NCI-H2107 (cell line): ENCODE results near the gene SRRM4.

Experiments
- DNase-seq: peaks from one replicate; lab custom pipeline; 2025; lab: John Stamatoyannopoulos, UW

SRRM4 gene

DNA sequence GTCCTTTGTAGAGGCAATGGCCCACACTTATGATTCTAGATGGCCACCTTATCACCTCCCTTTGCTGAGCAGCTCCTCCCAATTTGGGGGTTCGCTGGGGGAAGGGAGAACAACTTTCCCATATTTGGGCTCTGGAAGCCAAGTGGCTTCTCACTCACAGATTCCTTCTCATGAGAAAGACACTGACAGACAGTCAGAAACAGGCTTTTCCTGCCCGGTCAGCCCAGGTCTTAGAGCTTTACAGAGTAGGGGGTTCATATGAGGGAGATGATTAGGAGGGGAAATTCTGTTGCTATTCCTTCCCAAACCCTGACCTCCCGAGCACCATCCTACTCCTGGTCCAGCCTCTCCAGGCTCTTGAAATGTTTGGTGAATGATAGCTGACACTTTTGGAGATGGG, 137.3 kb downstream of the SRRM4 start:
- DNase-seq, result no peak

DNA sequence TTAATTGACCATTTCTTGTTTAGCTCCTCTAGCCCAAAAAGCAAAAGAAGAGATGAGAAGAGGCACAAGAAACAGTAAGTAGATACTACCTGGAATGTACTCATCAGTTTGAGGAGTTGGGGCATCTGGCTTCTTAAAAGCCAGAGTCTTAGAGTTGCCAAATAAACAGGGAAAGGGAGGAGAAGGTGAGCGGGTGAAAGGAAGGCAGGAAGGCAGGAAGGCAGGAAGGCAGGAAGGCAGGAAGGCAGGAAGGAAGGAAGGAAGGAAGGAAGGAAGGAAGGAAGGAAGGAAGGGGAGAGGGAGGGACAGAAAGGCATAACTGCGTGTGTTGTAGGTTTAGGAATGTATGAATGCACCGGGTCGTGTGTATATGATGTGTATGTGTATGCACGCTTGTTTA, 140.7 kb downstream of the SRRM4 start:
- DNase-seq, result no peak

DNA sequence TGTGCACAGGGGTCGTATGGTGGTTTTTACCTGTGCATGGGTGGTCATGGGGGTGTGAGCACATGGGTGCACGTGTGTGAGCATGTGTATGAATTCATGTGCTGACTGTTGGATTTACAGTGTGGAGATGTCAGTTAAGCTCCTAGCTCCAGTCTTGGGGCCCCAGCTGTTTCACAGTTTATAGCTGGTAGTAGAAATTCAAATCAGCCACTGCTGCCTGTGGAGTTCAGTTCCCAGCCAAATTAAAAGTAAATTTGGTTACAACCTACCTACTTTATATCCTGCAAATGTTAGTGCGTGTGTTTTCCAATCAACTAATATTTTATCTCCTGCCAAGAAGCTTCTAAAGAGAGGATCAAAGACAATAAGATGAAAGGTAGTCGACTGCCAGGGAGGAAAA, 141.4 kb downstream of the SRRM4 start:
- DNase-seq, result no peak

DNA sequence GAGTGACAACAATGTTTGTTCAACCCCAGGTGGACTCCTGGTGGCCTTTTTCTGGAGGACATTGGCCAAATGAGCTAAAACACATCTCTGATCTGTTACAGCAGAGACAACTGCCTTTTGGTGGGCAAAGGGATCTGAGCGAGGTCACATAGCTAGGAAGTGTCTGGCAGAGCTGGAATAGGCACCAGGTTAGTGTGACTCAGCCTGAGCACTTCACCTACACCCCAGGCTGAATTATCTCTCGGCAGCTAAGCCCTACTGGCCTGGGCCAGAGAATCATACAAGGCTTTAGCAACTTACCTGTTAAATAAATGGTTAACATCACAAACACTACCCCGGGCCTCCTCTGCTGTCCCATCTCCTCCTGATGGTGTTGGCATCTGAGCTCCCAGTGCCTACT, 147.2 kb downstream of the SRRM4 start:
- DNase-seq, result no peak

DNA sequence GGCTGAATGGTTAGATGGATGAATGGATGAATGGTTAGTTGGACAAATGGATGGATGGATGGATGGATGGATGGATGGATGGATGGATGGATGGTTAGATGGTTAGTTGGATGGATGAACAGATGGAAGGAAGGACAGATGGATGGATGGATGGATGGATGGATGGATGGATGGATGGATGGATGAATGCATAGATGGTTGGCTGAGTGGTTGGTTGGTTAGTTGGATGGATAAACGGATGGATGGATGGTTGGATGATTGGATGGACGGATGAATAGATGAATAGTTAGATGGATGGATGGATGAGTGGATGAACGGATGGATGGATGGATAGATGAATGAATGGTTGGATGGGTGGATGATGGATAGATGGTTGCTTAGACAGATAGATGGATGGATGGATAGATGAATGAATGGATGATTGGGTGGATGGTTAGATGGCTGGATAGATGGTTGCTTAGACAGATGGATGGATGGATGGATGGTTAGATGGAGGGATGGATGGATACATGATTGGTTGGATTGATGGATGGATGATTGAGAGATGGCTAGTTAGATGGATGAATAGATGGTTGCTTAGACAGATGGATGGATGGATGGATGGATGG, 148.6 kb downstream of the SRRM4 start:
- no peak for DNase-seq

DNA sequence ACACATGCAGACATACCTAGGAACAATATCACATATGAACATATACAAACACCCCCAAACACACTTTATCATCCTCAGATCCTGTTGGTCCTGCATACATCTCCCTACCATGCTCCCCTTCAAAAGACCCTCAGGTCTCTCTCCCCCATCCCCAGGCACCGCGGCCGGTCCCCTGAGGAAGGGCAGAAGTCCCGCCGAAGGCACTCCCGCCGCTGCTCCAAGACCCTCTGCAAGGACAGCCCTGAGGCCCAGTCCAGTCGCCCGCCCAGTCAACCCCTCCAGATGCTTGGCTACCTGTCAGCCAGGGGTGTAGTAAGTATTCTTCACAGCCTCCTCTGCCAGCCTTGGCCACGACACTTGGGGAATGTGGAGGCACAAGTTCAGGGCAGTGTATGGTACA, 149.2 kb downstream of the SRRM4 start:
- DNase-seq, result no peak

DNA sequence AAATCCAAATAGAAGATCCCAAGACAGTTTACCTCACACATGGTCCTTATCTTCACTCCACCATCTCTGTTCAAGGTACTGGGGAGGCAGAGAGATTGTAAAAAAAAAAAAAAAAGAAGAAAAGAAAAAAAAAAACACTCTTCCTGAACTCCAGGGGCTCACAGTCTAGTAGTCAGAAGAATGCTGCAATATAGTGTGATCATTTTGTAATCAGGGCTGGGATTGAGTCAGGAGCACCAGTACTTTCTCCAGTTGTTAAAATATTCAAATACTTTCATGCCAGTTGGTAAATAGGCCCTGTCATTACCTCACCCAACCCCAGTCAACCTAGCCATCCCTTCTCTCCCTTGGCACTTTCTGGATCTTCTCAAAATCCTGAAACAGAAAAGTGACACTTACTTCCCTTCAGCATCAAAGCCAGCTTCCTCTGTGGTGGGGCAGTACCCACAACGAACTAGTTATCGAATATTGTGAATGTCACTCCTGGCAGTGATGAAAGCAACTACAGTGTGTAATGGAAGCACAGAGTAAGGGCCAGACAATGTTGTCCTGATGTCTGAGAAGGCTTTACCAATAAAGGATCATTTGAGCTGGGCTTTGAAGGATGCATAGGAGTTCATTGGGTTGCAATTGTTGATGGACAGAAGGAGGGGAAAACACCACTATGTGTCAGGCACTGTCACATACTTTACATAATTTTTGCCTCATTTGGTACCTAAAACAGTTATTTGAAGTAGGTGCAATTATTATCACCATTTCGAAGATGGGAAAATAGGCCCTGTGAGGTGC, 153.1 kb downstream of the SRRM4 start:
- DNase-seq, result no peak

DNA sequence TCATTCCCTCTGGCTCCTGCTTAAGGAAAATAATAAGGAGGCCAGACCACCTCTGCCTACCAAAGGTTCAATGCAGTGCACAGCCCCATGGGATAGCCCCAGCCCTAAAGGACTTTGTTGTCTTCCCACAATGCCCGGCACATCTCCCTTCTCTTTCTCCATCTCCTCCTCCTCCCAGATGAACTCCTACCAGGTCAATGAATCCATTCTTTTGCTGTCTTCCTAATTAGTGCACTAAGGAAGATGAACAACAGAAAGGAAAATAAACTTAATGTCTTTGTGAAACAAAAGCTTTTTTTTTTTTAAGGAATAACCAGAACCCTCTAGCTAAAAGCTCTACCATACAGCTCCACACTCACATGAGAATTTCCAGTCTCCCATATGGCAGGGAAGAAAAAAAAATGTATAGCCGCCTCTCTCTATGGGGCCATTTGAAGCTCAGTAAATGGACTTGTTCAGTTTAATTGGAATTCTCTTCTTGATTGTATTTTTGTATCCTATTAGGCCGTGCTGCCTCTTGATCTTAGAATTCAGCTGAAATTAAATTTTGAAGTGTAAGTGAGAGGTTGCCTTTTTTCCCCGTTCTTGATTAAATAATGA, 155.6 kb downstream of the SRRM4 start:
- DNase-seq, result no peak

DNA sequence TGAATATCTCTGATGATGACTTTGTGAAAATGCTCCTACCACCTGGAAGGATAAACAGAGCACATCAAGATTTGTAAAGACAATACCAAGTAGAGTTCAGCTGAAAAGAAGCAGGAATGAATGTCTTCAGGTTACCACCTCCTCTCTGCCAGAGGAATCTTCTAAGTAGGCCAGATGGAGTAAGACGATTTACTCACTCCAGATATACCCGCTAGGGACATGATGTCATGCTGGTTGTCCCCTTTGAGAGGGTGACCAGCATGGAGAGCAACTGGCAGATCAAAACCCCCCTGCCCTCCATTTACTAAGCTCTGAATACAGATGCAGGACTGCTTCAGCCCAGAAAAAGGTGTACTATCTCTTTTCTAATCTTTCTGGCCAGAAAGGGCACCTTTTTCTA, 158.1 kb downstream of the SRRM4 start:
- DNase-seq, result no peak

DNA sequence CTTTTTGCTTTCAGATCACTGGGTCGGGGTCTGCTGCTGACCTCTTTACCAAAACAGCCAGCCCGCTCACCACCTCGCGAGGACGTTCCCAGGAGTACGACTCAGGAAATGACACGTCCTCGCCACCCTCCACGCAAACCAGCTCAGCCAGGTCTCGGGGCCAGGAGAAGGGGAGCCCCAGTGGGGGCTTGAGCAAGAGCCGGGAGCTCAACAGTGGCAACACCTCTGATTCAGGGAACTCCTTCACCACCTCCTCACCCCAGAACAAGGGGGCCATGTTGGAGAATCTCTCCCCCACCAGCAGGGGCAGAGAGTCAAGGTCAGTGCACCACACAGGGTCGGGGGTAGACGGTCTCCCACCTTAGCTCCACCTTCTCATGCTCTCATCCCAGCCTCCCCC, 164.0 kb downstream of the SRRM4 start:
- DNase-seq, result no peak

DNA sequence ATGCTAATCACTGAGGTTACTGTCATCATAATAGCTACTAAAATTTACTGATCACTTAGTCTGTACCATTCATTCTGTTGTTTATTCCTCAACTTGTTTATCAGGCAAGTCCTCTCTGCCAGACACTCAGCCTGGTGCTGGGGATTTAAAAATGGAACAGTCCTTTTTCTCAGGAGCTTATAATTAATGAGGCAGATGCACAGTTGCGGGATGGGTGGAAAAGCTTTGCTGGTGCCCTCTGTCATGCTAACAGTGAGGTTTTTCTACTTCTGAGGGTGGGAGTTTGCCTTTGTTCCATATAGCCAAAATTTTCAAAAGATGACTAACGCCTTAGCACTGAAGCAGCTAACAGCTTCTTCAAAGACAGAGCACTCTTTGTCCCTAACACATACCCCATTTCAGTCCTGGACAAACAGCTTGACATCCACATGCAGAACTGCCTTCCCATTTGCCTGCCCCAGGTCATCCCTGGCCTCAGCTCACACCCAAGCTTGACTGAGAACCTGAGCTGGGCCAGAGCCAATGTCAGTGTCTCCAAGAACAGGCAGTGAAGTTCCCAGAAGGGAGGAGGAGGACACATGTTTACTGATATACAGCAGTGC, 166.6 kb downstream of the SRRM4 start:
- DNase-seq, result no peak

DNA sequence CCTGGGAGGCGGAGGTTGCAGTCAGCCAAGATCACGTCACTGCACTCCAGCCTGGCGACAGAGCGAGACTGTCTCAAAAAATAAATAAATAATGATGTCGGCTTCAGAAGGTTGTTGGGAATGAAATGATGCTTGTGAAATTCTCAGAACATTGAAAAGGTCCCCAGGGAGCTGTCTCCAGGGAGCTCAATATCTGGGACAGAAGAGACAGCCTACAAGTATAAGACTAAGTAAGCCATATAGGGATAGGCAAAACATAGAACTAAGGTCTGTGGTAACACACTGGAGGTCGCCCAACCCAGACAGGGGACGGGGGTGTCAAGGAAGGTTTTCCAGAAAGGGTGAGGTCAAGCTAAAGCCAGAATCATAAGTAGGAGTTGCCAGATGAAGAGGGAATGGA, 167.9 kb downstream of the SRRM4 start:
- no peak for DNase-seq

DNA sequence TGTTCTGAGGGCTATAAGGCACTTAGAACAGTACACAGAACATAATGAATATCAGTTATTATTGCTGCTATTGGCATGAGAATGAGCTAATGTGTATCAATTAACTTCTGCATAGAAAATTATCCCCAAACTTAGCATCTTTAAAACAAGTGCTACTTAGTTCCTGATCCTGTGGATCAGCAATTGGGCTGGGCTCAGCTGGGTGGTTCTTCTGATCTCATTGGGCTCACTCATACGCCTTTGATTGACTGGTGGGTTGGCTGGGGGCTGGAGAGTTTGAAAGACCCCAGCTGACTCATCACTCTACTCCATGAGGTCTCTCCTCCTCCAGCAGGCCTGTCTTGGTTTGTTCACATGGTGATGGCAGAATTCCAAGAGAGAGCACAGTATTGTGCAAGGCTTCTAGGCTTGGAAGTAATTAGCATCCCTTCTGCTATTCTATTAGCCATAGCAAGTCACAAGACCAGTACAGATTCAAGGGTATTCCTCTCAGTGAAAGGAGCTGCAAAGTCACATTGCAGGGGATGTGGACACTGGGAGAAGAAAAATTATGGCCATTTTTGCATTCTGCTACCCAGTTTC, 170.2 kb downstream of the SRRM4 start:
- no peak for DNase-seq

DNA sequence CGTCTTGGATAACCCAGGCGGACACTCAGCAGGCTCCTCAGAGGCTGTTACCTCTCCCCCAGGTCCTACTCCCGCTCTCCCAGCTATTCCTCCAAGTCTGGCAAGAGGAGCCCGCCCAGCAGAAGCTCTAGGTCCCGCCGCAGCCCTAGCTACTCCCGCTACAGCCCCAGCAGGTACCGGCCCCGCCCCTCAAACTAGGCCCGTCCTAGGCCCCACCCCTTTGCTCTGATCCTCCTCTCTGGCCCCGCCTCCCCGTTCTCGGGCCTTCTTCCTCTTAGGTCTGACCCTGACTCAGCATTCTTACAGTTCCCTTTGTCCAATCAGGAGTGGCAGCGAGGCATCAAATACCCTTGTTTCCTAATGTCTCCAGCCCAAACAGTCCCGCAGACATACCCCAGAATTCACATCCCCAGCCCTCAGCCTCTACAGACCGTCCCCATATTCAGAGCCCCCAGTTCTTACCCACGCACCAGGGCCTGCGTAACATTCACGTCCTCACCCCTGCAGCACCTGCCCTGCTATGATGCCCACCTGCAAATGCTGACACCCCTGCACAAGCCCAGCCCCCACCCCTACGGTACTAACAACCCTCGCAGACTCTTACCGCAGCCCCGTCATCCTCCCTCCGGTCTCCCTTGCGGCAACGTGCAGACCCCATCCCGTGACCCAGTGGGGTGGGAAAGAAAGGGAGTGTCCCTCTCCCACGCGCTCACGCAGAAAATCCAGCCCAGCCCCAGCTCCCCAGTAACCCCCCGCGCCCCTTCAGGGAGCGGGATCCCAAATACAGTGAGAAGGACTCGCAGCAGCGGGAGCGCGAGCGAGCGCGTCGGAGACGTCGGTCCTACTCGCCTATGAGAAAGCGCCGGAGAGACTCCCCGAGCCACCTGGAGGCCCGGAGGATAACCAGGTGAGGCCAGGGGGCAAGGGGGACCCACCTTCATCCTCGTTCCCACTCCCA, 172.4 kb downstream of the SRRM4 start:
- no peak for DNase-seq

DNA sequence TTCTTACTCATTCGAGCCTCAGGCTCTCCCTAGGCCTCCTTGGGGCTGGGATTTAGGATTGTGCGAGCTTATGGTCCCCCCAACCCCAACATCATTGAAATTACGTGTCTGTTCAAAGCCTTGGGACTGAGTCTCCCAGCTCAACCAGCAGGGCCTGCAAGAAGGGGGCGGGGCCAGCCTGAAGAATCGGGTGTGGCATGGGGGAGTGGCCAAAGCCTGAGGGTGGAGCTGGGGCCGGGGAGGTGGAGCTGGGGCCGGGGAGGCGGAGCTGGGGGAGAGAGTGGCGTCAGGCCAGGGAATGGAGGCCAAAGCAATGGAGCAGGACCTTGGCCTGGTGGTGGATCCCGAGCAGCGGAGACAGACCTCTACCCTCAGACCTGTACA, 173.1 kb downstream of the SRRM4 start:
- DNase-seq, result no peak

DNA sequence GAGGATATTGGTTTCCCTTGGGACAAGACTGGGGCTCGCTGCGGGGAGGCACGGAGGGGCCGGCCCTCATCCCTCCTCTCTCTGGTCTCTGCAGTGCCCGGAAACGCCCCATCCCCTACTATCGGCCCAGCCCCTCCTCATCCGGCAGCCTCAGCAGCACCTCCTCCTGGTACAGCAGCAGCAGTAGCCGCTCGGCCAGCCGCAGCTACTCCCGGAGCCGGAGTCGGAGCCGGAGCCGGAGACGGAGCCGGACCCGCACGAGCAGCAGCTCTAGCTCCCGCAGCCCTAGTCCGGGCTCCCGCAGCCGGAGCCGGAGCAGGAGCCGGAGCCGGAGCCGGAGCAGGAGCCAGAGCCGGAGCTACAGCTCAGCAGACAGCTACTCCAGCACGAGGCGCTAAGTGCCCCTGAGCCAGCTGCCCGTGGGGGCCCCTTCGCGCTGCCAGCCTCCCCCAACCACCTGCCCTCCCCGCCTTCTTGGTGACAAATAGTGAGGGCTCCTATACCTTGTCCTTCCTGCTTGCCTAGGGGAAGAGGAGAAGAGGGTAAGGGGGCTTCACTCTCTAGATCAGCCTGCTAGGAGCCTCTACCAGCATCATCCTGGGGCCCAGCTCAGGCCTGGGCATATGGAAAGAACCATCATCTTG, 175.2 kb downstream of the SRRM4 start:
- DNase-seq, result no peak

DNA sequence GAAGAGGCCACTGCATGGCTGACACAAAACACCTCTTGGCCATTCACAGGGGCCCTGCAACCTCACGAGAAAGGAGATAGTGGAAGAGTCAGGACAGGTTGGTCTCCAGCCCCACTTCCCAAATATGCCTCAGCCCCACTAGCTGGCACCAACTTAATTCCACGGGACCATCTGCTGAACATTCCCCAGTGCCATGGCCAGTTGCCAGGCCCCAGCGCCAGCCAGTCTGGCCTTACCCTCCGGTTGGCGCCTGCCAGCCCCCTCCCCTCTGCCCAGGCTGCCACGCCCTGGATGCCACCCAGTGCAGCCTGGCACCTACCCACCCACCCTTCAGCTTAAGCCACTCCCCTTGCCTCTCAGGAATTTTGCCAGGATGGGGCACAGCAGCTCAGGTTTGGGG, 176.2 kb downstream of the SRRM4 start:
- no peak for DNase-seq

DNA sequence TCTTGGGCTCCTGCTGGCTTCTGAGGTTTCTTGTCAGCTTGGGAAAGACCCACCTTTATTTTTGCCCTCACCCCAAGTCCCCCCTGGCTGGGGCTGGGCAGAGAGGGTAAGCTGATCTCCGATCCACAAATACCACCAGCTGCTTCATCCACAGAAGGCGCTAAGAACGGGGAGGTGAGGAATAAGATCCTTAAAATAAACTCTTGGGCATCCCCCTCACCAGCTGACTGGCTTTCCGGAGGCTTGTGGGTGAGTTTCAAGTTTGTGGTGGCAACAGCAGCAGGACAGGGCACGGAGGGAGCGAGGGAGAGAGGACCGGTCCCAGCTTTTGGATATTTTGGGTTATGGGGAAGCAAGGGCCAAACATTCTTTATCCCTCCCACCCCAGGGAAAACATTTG, 176.6 kb downstream of the SRRM4 start:
- DNase-seq, result no peak

DNA sequence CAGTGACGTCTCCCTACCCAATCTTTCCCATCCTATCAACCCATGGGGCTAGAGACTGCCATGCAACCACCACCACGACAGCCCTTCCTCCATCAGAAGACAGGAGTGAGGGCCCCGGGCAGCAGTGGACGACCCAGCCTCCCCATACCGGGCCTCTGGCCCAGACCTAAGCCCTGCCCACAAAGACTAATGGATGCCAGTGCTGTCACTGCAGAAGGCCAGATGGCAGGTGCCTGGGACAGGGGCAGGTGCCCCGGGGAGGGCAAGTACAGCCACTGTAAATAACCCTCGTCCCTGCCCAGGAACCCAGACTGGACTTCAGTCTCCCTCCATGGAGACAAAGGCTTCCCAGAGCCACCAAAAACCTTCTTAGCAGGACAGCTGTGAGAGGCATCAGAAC, 177.1 kb downstream of the SRRM4 start:
- DNase-seq, result no peak

DNA sequence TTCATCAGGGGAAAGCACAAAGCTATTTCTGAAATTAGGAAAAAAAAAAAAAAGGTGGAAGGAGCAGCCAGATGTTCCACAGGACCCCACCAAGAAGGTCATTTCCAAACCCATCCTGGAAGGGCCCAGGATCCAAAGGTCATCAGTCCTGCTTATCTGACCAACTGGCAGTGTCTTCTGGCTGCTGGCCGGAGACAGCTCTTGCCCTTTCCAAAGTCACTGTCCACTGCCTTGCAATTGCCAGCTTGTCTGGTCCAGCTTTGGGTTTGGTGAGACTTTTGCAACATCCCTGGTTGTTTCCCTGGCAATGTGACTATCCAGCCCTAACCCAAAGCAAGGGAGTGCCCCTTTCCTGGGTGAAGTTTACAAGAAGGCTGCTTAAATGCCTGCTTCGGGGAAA, 178.5 kb downstream of the SRRM4 start:
- no peak for DNase-seq

DNA sequence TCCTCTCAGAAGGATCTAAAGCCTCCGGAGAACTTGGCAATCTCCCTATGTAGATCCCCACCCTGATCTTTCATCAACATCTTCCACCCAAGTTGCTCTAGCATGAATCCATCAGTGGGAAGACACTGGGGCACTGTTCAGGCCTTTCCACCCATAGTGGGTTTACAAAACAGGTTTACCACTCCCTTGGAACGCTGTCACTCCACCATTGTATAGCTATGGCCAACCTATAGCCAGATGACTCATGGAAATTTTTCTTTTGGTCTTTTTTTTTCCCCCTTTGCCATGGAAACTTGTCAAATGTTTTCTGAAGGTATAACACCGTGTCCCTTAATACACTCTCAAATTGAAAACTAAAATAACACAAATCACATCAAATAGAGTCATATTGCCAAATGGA, 186.6 kb downstream of the SRRM4 start:
- no peak for DNase-seq
